GM12878 (cell line): ENCODE data around the gene VWA8. TPM values are rescaled to one million over a fixed set of nuclear protein-coding genes. Genes with fewer than 3 reads are reported as not detected.
A peak's percentile ranks its signal among the peaks of the same experiment; 100 is the strongest.

ENCODE experiments used
- ATAC-seq: fragments of 200-7000 bp; cut with Tn5 transposase; 3 replicates; pipeline ENCODE4 v1.9.1; 2020; ENCODE audit warnings: mild to moderate bottlenecking, moderate library complexity
- BruUV-seq: library from RNA; stranded (reverse); fragments of 400-500 nt; replicated peaks from 2 replicates; lab custom pipeline; 2021; lab: Mats Ljungman, UMichigan
- CTCF ChIA-PET: fragments of 300-600 bp; sonication (Branson Sonifier 250); formaldehyde crosslinking; extraction: SDS; loops from one replicate; lab custom pipeline; 2021; ENCODE audit warnings: inconsistent platforms; lab: Yijun Ruan, JAX
- POLR2A ChIA-PET: fragments of 350-600 bp; formaldehyde crosslinking; extraction: SDS; loops from one replicate; lab custom pipeline; 2021; ENCODE audit warnings: inconsistent platforms; lab: Charles Lee
- RAD21 ChIA-PET: fragments of 300-600 bp; sonication (Branson Sonifier 250); formaldehyde crosslinking; loops from one replicate; lab custom pipeline; 2023; ENCODE audit warnings: antibody characterized with exemption; ENCODE audit not compliant: unreplicated experiment; lab: Charles Lee
- SMC1A ChIA-PET: fragments of 300-600 bp; sonication (Branson Sonifier 250); formaldehyde crosslinking; loops from one replicate; lab custom pipeline; 2023; ENCODE audit not compliant: unreplicated experiment, uncharacterized antibody; lab: Charles Lee
- DNase-seq: peaks from one replicate; pipeline ENCODE4 v3.0.0-alpha.2; 2011; ENCODE audit warnings: low read depth, low spot score
- FAIRE-seq: peaks from 3 replicates; lab custom pipeline; 2011; peaks lifted over from hg19 to GRCh38; lab: Jason Lieb, UNC
- H2AFZ ChIP-seq: 2 replicates; pipeline ENCODE4 v1.6.0; 2011; ENCODE audit warnings: low read depth, low read length, control low read depth; ENCODE audit not compliant: control insufficient read depth
- H3K27ac ChIP-seq: 2 replicates; pipeline ENCODE4 v1.5.1; 2011; ENCODE audit warnings: control low read depth; ENCODE audit not compliant: control insufficient read depth, insufficient read depth
- H3K27me3 ChIP-seq, 2 experiments: replicated peaks in 1 of 2; 2 replicates each; pipeline versions ENCODE4 v1.6.0 to v1.6.1; 2011; ENCODE audit warnings: low read length in 1 of 2; ENCODE audit not compliant: control insufficient read depth in 2 of 2, insufficient read depth in 2 of 2
- H3K36me3 ChIP-seq, 2 experiments: 2 replicates each; pipeline ENCODE4 v1.5.1; 2011; ENCODE audit warnings: low read length in 1 of 2; ENCODE audit not compliant: control insufficient read depth in 2 of 2, insufficient read depth in 2 of 2
- H3K4me1 ChIP-seq: 2 replicates; pipeline ENCODE4 v1.6.1; 2011; ENCODE audit warnings: mild to moderate bottlenecking, low read length, moderate library complexity, mixed read lengths; ENCODE audit not compliant: control insufficient read depth, insufficient read depth
- H3K4me2 ChIP-seq: 2 replicates; pipeline ENCODE4 v1.6.0; 2011; ENCODE audit warnings: control low read depth; ENCODE audit not compliant: control insufficient read depth, insufficient read depth
- H3K4me3 ChIP-seq: fragments of 200-600 bp; sonication (generic); 2 replicates; pipeline ENCODE4 v1.5.1; 2016
- H3K79me2 ChIP-seq: 2 replicates; pipeline ENCODE4 v1.6.0; 2011; ENCODE audit warnings: low read length; ENCODE audit not compliant: control insufficient read depth, insufficient read depth
- H3K9ac ChIP-seq: 2 replicates; pipeline ENCODE4 v1.8.0; 2011; ENCODE audit warnings: low read length, control low read depth, mixed read lengths; ENCODE audit not compliant: control insufficient read depth, insufficient read depth
- H3K9me3 ChIP-seq: replicated peaks from 3 replicates; pipeline ENCODE4 v1.5.1; 2011; ENCODE audit warnings: mild to moderate bottlenecking, low read length; ENCODE audit not compliant: control insufficient read depth, insufficient read depth
- H4K20me1 ChIP-seq: 2 replicates; pipeline ENCODE4 v1.6.0; 2011; ENCODE audit not compliant: control insufficient read depth, insufficient read depth
- EGR1 ChIP-seq, 2 experiments: IDR thresholded peaks; 1 replicate in 1 of 2; 2 replicates in 1 of 2; pipeline ENCODE4 v1.6.1; 2011 to 2012; ENCODE audit warnings: low read depth in 2 of 2, low read length in 2 of 2, borderline replicate concordance in 1 of 2, mild to moderate bottlenecking in 1 of 2, moderate library complexity in 1 of 2
- WGBS: methylation state at CpG from one replicate; pipeline ENCODE4 v1.1.6; 2016; ENCODE audit warnings: low lambda C conversion rate; ENCODE audit not compliant: insufficient replicate concordance, insufficient coverage; ENCODE audit errors: missing lambda C conversion rate; 5-methylcytosine and 5-hydroxymethylcytosine counted together
- in situ Hi-C: fragments of 300-500 bp; cut with MboI; formaldehyde crosslinking; loops from 9 replicates; pipeline ENCODE4 v1.14.3; 2018; ENCODE audit warnings: mixed read lengths
- intact Hi-C: fragments of 100-400 bp; cut with micrococcal nuclease; formaldehyde crosslinking; loops from one replicate; pipeline ENCODE4 v1.14.2; 2022; ENCODE audit not compliant: unreplicated experiment
- polyA plus RNA-seq, 11 experiments: library from polyadenylated mRNA; depleted of rRNA in 4 of 11; unstranded in 6 of 11; stranded (reverse) in 5 of 11; fragments of >200 nt; fragmentation: Nextera tagmentation in 4 of 11; fragmentation: Illumina TruSeq in 1 of 11; extraction: Ambion mirVana in 4 of 11; extraction: Trizol in 1 of 11; gene quantifications; 1 replicate in 1 of 11; 2 replicates in 10 of 11; pipeline versions ENCODE4 v1.2.1 to v1.2.3, GENCODE V29; 2011 to 2016; ENCODE audit warnings: inconsistent platforms in 2 of 11, missing spikeins in 2 of 11, low read depth in 1 of 11
- total RNA-seq, 4 experiments: library from RNA; depleted of rRNA in 3 of 4; stranded (reverse); fragments of >200 nt in 3 of 4; fragmentation: Illumina TruSeq in 1 of 4; extraction: Trizol in 1 of 4; gene quantifications; 2 replicates each; pipeline versions ENCODE4 v1.2.1 to v1.2.3, GENCODE V29; 2013 to 2021
- TF ChIP-seq, protein P1 (sequence below), 3 experiments: IDR thresholded peaks in 2 of 3; conservative IDR thresholded peaks in 1 of 3; 2 replicates each; pipeline ENCODE4 v1.5.1; 2011; ENCODE audit warnings: low read depth in 3 of 3, low read length in 3 of 3, mild to moderate bottlenecking in 3 of 3, control low read depth in 2 of 3, moderate library complexity in 2 of 3, inconsistent platforms in 1 of 3, mixed read lengths in 1 of 3; ENCODE audit not compliant: control insufficient read depth in 2 of 3, insufficient read depth in 1 of 3; ENCODE audit errors: extremely low read depth in 1 of 3

The VWA8 gene
- total and polyA plus RNA-seq, 10 of the 15 experiments (the other 5 are each of a cell fraction or from before 2014, with no cell fraction given) = 3.0 to 21.8 (median 13.5) TPM

- BruUV-seq = no TSS peak
- Histone ChIP-seq H3K9ac (no peak overlapping the region), H3K79me2 (no peaks in the 10 kb centered on the region), H3K27ac (no peak overlapping the region), H3K36me3 (no peaks in the 10 kb centered on the region; a peak in 1 of 4 replicates), H2AFZ (no peak overlapping the region), H3K9me3 (no peaks in the 10 kb centered on the region), H3K4me3 (no peak overlapping the region), H3K27me3 (no peaks in the 10 kb centered on the region), H3K4me1 (no peaks in the 10 kb centered on the region), H3K4me2 (no peak overlapping the region), H4K20me1 (no peaks in the 10 kb centered on the region)
- ChIA-PET SMC1A (interaction anchor here (0.8 to 1.2 kb wide), 6 partner anchors 9 to 332 kb away, joined by 3 to 6 read pairs (median 4); no protein-coding TSS in a partner anchor), CTCF (interaction anchor here (0.6 to 2.0 kb wide), 5 partner anchors 19 to 464 kb away, joined by 3 to 8 read pairs (median 3); no protein-coding TSS in a partner anchor), POLR2A (no interaction called here), RAD21 (interaction anchor here (0.8 kb wide), 1 partner anchor 241 kb away, joined by 3 read pairs; no protein-coding TSS in a partner anchor)
- no peak for DNase-seq
- 80% methylated on average over 3 of the region's 3 CpGs for WGBS
- TF ChIP-seq, protein P1, sequence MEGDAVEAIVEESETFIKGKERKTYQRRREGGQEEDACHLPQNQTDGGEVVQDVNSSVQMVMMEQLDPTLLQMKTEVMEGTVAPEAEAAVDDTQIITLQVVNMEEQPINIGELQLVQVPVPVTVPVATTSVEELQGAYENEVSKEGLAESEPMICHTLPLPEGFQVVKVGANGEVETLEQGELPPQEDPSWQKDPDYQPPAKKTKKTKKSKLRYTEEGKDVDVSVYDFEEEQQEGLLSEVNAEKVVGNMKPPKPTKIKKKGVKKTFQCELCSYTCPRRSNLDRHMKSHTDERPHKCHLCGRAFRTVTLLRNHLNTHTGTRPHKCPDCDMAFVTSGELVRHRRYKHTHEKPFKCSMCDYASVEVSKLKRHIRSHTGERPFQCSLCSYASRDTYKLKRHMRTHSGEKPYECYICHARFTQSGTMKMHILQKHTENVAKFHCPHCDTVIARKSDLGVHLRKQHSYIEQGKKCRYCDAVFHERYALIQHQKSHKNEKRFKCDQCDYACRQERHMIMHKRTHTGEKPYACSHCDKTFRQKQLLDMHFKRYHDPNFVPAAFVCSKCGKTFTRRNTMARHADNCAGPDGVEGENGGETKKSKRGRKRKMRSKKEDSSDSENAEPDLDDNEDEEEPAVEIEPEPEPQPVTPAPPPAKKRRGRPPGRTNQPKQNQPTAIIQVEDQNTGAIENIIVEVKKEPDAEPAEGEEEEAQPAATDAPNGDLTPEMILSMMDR (IDR thresholded peaks at IDR 0.05 in 2 of 3, conservative IDR thresholded peaks at IDR 0.05 in 1 of 3; ENCODE audit: control insufficient read depth in 2 of 3, extremely low read depth in 1 of 3, insufficient read depth in 1 of 3, low read depth in 3 of 3, low read length in 3 of 3) = 0 out of 6 replicates have a peak, but pooled peaks of 1 of the 3 experiments have one; percentile 24
- no peak for TF ChIP-seq EGR1 (IDR thresholded peaks at IDR 0.05; ENCODE audit: borderline replicate concordance in 1 of 2, low read depth in 2 of 2, low read length in 2 of 2)
- FAIRE-seq = no peak
- intact Hi-C loops (loop anchor here (5.0 kb wide), 3 partner anchors 237 to 297 kb away; no protein-coding TSS in a partner anchor), in situ Hi-C loops (no loop called here)
- no peak for ATAC-seq
Observed at GRCh38 chr13:41649659-41650058, 311.2 kb downstream of the VWA8 start.
